Measurements from ENCODE around the gene VEPH1.

The VEPH1 gene

GRCh38 chr3:157297328-157297915 is 205.8 kb downstream of the VEPH1 start:
- Histone ChIP-seq H4K20me1 (ENCODE audit: insufficient read depth, low read length) (no peaks in the 10 kb centered on the region), H3K27me3 (ENCODE audit: low read depth, low read length) (no peaks in the 10 kb centered on the region), H3K4me1 (ENCODE audit: low read length) (peaks cover 9% of the 10 kb centered on the region), H2AFZ (ENCODE audit: low read depth, low read length) (no peak overlapping the region), H3K79me2 (ENCODE audit: low read length) (no peaks in the 10 kb centered on the region), H3K9me3 (ENCODE audit: insufficient read depth, low read length) (no peaks in the 10 kb centered on the region), H3K36me3 (replicated peaks; ENCODE audit: low read depth, low read length) (no peaks in the 10 kb centered on the region), H3K4me2 (ENCODE audit: low read length) (no peak overlapping the region), H3K9ac (ENCODE audit: low read length) (no peak overlapping the region), H3K27ac (ENCODE audit: low read length) (no peak overlapping the region), H3K4me3 (ENCODE audit: low read length) (no peak overlapping the region)
- TF ChIP-seq CTCF (IDR thresholded peaks at IDR 0.05; ENCODE audit: low read depth, low read length) (no peak), EZH2phosphoT487 (IDR thresholded peaks at IDR 0.05; ENCODE audit: low read depth) (no peak)

GRCh38 chr3:157294953-157295352 is 208.3 kb downstream of the VEPH1 start:
- no peaks in the 10 kb centered on the region for H3K9me3 ChIP-seq (ENCODE audit: insufficient read depth, low read length)
- no peak overlapping the region for H3K9ac ChIP-seq (ENCODE audit: low read length)
- H3K27me3 ChIP-seq (ENCODE audit: low read depth, low read length): no peaks in the 10 kb centered on the region
- TF ChIP-seq EZH2phosphoT487 (IDR thresholded peaks at IDR 0.05; ENCODE audit: low read depth): no peak
- no peak for TF ChIP-seq CTCF (IDR thresholded peaks at IDR 0.05; ENCODE audit: low read depth, low read length)
- H3K27ac ChIP-seq (ENCODE audit: low read length): no peak overlapping the region
- no peaks in the 10 kb centered on the region for H3K79me2 ChIP-seq (ENCODE audit: low read length)
- no peaks in the 10 kb centered on the region for H4K20me1 ChIP-seq (ENCODE audit: insufficient read depth, low read length)
- H3K4me1 ChIP-seq (ENCODE audit: low read length): peaks cover 9% of the 10 kb centered on the region
- no peak overlapping the region for H3K4me3 ChIP-seq (ENCODE audit: low read length)
- no peak overlapping the region for H3K4me2 ChIP-seq (ENCODE audit: low read length)
- H3K36me3 ChIP-seq (replicated peaks; ENCODE audit: low read depth, low read length): no peaks in the 10 kb centered on the region
- H2AFZ ChIP-seq (ENCODE audit: low read depth, low read length): no peak overlapping the region

- Histone ChIP-seq H3K9me3 (ENCODE audit: insufficient read depth, low read length) (no peaks in the 10 kb centered on the region), H3K27ac (ENCODE audit: low read length) (no peak overlapping the region), H3K4me2 (ENCODE audit: low read length) (peak overlapping the region; percentile 39), H2AFZ (ENCODE audit: low read depth, low read length) (no peak overlapping the region), H3K9ac (ENCODE audit: low read length) (no peak overlapping the region), H4K20me1 (ENCODE audit: insufficient read depth, low read length) (no peaks in the 10 kb centered on the region), H3K36me3 (replicated peaks; ENCODE audit: low read depth, low read length) (no peaks in the 10 kb centered on the region), H3K4me3 (ENCODE audit: low read length) (no peak overlapping the region), H3K27me3 (ENCODE audit: low read depth, low read length) (no peaks in the 10 kb centered on the region), H3K79me2 (ENCODE audit: low read length) (no peaks in the 10 kb centered on the region), H3K4me1 (ENCODE audit: low read length) (peaks cover 9% of the 10 kb centered on the region)
- TF ChIP-seq EZH2phosphoT487 (IDR thresholded peaks at IDR 0.05; ENCODE audit: low read depth): no peak
- TF ChIP-seq CTCF (IDR thresholded peaks at IDR 0.05; ENCODE audit: low read depth, low read length): no peak
Observed at GRCh38 chr3:157294491-157294890, 208.7 kb downstream of the VEPH1 start.

- Histone ChIP-seq H3K4me2 (ENCODE audit: low read length) (no peak overlapping the region), H3K4me1 (ENCODE audit: low read length) (peaks cover 12% of the 10 kb centered on the region), H3K9me3 (ENCODE audit: insufficient read depth, low read length) (no peaks in the 10 kb centered on the region), H3K9ac (ENCODE audit: low read length) (no peak overlapping the region), H3K36me3 (replicated peaks; ENCODE audit: low read depth, low read length) (no peaks in the 10 kb centered on the region), H3K79me2 (ENCODE audit: low read length) (no peaks in the 10 kb centered on the region), H2AFZ (ENCODE audit: low read depth, low read length) (no peak overlapping the region), H3K27ac (ENCODE audit: low read length) (no peak overlapping the region), H3K4me3 (ENCODE audit: low read length) (no peak overlapping the region), H3K27me3 (ENCODE audit: low read depth, low read length) (no peaks in the 10 kb centered on the region), H4K20me1 (ENCODE audit: insufficient read depth, low read length) (no peaks in the 10 kb centered on the region)
- no peak for TF ChIP-seq EZH2phosphoT487 (IDR thresholded peaks at IDR 0.05; ENCODE audit: low read depth)
- no peak for TF ChIP-seq CTCF (IDR thresholded peaks at IDR 0.05; ENCODE audit: low read depth, low read length)
Observed at GRCh38 chr3:157290766-157291165, 212.4 kb downstream of the VEPH1 start.
